T-helper 1 cell (primary cell): Measurements from ENCODE around the gene PDGFC.

Source experiments
- DNase-seq, 5 donors: peaks; one replicate each; pipeline ENCODE4 v3.0.0-alpha.2; 2012 to 2020

PDGFC gene

DNA sequence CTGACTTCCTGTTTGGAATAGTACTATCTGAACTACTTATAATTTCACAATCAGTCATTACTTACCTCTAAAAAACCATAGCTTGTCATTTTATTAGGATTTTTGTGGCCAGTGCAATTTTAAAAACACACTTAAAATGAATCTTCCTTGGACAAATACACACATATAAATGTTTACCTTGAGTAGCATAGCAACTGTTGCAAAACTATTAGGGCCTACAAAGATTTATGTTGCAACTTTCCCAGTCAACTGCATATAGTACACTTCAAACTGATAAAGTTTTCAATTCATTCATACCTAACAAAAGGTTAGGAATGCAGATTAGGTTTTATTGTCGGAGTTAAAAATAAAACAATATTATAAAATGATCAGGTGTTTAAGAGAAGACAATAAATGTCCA lies 193.0 kb downstream of the PDGFC start:
- no peak for DNase-seq

DNA sequence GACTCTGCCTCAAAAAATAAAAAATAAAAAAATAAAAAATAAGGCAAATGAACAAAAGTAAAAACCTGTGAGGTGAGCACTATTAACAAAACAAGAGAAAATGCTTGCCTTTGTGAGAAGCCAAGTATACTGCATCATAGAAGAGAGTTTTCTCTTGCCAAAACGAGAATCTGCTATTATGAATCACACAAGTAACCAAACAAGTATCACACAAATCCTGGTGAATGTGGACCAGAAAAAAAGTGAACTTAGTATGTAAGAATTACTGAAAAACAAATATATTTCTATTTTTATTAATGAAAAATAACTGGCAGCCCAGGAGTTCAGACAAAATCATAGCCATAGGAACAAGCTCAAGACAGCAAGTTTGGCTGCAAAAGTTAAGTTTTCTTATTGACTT lies 193.5 kb downstream of the PDGFC start:
- no peak for DNase-seq

DNA sequence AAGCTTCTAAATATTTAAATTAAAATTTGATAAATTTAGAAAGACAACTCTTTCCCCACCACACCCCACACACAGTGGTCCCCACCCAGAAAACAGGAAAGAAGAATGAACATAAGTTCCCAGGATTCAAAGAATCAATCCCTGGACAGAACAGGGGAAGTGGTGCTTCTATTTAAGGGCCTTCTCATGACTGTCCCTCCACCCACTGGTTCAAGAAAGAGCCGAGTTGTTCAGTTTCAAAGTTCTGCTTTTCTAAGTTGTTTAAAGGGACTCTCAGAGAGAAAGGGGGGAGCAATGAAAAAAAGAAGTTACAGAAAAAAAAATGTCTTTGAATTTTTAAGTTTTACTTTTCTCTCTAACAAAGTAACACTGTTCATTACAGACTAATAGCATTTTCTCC lies 195.8 kb downstream of the PDGFC start:
- no peak for DNase-seq

DNA sequence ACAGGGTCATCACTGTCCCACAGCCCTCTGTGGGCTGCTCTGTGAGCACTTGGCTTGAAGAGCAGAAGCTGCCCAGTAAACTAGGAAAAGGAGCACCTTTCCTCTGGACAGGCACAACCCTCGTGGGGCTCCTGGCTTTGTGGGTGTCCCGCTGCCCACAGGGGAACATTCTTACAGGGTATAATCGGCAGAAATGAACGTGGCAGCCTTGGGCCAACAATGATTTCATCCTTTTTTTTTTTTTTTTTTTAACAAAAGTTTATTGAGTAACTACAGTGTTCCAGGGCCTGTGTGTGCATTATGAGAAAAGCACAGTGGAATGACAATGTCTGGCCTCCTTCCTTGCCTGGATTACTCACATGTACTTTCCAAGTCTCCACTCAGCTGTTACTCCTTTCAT lies 197.2 kb downstream of the PDGFC start:
- no peak for DNase-seq

DNA sequence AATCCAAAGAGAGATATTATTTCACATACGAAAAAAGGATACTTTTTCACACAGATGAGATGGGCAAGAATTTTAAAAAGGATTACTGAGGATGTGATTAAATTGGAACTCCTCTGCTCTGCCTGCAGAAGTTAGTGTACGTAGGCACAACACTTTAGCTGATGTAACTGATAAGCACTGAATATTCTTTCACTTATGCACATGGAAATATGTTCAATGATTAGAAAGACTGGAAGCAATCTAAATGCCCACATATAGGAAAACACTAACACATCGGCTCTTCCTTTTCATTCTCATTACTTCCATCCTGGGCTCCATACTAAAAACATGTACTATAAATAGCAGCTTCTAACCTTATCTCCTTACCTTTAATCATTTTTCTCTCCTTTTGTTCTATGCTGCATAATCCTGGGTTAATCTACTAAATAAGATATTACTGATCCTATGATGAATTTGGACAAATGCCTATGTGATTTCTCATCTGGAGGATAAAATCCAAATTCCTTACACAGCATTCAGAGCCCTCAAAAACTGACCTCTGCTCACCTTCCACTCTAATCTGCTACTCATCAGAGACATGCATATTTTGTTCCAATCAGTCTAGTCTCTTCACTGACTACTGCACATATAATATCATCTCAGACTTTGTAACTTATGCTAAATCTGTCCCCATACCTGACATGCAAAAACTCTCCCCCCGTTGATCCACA lies 197.8 kb downstream of the PDGFC start:
- DNase-seq, result no peak

DNA sequence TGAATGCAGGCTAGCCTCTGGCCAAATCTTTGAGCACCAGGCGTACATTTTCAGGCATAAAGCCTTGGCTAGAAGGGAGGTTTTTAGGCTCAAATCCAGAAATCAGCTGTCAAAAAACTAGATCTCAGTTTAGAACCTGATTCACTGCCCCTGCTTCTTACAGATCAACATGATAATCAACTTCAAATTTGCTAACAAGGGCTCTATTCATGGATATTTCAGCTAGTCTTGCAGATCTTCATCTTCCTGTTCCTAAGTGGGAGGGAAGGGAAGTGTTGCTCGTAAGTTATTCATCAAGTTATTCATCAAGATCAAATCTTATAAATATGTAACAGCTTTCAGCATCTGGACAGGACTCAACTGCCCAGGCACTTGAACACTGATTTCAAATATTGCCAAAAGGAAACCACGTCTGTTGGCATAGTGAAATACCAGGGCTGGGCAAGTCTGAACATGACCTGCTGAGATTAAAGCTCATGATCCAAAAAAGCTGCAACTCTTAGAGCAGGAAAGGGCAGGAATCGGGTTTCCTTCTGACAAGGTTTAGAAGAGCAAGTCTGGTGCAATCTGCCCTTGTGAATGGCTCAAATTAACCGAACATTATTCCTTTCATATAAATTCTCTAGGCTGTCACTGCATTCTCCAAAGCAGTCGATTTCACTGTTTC lies 200.3 kb downstream of the PDGFC start:
- DNase-seq, result no peak

DNA sequence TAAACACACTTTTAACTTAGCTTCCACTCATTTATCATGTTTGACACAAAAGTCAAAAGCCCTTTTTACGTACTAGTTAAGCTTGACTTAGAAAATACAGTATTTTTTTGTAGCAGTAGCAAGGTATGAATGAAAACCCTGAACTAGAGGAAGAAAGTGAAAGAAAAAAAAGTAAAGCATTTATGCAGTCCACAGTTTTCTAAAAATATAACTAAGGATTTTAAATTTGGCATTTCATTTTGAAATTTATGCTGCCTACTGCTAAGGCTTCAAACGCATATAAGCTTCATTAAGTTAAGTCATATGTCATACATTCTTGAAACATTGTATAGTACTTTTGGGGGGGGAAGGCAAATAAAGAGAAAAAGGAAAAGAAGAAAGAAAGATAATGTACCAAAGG lies 201.5 kb downstream of the PDGFC start:
- no peak for DNase-seq

DNA sequence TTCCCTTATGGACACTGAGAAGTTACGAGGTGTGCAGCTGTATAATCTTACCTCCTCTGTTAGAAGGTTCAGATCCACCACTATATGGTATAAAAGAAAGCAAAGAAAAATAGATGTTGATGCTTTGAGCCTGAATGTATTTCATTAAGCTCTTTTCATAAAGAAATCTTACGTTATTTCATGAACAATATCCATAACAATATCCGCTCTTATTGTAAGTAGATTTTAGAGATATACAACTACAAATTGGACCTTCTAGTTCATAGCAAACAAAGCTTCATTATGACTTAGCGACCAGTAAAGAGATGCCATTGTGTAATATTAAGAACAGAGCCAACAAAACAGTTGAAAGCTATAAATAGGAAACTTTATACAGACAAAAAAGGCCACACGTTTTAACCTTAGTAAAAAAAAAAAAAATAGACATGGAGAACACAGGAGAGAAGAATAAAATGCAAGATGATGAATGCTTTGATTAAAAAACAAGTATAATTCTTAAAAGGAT lies 203.6 kb downstream of the PDGFC start:
- no peak for DNase-seq

DNA sequence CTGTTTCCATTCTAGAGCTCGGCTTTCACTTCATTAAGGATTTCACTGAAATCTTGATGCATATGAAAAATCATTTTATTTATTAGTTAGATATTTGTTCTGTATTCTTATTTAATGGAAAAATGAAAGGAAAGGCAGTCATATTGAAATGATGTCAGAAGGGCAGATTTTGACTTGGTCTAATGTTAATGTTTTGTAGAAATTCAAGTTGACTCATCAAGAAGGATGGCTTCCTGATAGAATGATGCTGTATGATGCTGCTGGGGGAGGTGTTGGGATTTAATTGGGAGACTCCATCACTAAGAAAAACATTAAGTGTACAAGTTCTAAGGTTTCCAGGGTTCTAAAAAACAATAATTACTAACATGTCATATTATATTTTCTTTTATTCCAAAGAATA lies 204.8 kb downstream of the PDGFC start:
- DNase-seq, result no peak

DNA sequence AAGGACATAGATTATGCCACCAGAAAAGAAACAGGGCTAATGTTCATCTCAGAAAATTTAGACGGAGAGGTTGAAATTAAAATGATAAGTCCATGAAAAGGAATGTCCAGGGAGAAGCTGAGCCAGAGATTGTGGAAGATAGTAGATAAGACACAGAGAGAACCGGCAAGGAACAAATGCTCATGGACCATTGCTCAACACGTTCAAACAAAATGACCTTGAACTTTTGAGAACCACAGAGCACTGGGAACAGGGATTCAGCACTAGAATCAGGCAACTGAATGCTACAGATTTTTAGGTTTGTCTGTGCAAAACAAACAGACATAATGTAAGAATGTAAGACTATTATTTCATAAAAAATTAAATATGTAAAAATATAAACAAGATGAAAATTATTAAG lies 206.3 kb downstream of the PDGFC start:
- no peak for DNase-seq

DNA sequence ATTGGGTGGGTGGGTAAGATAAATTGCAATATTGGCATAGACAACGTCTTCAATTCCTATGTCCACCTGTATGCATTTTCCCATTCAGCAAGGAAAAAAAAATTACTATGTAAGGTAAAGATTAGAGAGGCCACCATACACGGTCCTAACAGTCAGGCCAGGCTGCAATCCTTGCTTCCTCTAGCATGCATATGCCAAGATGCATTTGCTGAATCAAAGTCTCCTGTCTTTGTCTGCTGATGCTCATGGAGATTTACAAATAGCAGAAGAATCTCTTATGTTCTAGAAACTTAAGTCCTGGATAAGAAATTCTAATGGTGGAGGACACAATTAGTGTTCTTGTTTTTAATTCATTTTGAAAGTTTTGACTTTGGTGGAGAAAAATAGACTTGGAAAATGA lies 206.8 kb downstream of the PDGFC start:
- DNase-seq, result no peak

DNA sequence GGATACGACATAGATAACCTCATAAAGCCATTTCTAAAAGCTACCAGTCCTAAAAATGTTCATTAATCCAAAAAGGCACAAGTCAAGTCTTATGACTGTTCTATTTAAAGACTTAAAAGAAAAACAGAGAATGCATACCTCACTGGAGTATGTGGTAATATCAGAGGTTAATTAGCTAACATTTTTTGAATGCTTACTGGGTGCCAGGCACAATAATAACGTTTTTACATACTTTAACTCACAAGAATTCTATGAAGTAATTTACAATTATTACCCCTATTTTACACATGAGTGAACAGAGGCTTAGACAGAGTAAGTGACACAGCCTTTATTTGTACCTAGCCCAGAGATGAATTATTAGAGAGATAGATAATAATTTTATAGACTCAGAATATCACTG lies 207.5 kb downstream of the PDGFC start:
- DNase-seq, result no peak

DNA sequence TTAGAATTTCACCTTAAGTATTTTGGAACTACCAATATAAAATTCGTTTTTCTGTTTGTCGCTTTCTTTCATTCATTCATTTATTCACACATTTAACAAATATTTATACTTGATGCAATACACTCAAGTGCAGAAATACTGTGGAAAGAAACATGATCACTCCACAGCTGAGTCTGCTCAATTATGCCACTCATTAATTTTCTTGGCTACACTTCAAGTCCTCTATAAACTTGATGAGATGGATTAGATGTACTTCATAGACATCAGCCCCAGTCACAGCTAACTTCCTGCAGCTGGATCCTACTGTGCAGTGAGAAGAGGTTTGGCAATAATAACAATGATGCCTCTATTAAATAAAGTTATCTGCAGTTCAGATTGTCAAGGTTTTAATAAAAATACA lies 208.1 kb downstream of the PDGFC start:
- no peak for DNase-seq

DNA sequence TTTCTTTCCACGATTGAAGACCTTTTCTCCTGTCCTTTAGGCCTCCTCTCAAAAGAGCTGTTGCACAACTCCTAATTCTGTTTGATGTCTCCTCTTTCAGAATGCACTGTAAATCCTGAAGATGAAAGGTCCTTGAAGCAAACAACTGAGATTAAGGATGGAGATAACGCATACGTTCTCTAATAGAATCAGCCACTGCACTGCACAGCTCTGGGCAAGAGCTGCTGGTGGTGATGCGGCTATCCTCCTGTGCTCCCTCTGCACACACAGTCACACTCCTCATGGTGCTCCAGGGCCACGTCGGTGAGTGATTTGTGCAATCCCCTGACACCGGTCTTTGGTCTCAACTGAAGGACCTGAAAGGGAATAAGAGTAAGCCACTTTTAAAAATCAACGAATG lies 208.7 kb downstream of the PDGFC start:
- no peak for DNase-seq

DNA sequence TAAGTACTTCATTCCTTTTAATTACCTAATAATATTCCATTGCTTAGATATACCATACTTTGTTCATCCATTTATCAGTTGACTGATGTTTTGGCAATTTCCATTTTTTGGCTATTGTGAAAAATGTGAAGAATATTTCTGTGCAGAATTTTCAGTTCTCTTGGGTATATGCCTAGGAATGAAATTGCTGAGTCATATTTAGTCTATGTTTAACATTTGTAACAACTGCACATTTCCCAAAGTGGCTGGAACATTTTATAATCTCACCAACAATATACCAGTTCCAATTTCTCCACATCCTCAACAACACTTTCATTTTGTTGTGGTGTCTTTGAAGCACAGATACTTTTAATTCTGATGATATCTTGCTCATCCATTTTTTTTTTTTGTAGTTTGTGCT lies 215.5 kb downstream of the PDGFC start:
- no peak for DNase-seq

DNA sequence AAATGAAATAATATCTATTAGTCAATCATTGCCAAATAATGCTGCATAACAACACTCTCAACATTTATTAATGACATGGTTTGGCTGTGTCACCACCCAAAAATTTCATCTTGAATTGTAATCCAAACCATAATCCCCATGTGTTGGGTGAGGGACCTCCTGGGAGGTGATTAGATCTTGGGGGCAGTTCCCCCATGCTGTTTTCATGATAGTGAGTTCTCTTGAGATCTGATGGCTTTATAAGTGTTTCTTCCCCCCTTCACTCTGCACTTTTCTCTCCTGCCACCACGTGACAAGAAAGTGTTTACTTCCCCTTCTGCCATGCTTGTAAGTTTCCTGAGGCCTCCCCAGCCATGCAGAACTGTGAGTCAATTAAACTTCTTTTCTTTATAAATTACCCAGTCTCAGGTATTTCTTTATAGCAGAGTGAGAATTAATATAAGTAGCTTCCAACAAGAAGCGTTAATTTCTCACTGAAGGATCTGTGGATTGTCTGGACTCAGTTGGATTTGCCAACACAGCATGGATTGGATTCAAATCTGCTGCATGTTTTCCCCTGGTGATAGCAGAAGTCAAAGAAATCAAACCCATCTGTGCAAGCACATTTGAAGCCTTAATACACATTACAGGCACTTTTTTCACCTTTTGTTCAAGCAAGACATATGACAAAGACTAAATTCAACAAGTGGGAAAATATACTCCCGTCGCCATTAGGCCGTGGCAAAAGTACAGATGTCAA lies 216.6 kb downstream of the PDGFC start:
- DNase-seq, result no peak

DNA sequence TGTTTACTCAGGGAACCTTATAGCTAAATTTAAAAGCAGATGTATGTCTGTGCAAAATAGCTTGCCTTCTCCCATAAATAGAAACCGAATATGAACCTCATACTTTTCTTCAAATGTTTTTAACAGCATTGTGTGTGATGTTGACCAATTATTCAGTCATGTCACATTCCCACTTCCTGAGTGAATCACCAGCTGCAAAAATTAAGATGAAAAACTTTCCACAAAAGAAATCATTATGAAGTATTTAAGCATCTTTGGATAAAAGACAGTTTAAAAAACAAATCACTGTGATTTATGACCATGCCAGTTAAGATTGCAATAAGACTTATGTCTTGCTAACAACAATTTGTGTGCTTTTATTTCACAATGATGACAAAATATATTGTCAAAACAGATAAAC lies 220.1 kb downstream of the PDGFC start:
- no peak for DNase-seq

DNA sequence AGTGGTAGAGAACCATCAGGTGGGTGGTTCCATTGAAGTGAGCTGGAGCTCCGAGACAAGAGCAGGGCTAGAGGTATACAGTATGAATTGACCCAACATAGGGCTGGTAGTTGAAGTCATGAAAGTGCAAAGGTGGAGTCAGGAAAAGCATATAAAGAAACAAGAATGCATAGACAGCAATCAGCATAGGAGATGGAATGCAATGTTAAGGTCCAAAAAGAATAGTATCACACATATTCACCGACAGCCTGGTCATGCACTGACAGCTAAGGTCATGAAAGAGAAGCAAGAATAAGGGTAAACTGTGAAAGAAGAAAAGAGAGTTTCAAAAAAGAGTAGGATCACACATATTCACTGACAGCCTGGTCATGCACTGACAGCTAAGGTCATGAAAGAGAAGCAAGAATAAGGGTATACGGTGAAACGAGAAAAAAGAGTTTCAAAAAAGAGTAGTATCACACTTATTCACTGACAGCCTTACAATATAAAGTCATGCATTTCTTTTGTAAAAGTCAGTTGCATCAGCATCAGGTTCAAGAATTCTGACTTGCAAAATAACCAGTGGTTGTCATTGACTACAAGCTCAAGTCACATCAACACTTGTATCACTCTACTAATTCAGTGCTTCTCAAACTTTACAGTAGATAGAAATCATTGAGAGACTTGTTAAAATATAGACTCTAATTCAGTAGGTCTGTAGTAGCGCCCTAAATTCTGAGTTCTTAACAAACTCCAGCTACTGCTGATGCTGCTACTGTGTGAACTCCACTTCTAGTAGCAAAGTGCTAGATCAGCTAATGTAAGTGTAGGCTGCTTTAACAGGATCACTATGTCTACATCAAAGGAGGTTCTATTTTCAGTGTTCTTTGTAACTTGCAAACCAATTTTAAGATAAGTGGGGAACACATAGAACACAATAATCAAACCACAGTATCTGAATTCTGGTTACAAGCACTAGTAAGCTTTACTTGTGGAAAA lies 221.9 kb downstream of the PDGFC start:
- DNase-seq, result no peak

DNA sequence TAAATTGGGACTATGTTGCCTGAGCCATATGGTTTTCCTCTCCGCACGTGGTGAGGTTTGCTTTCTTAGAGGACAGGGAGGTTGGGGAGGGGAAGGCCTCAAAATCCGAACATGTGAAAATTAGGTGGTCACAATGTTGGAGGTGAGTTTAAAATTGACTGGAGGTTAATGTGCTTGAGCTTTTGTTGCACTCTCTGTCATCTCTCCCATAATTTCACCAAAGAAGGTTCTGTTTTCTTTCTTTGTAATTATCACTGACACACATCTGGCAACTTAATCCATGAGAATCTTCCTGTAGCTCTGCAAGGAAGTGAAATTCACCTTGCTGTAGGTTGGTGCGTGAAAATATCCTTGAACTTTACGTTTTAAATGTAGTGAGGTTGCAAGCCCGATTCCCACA lies 225.5 kb downstream of the PDGFC start:
- no peak for DNase-seq

DNA sequence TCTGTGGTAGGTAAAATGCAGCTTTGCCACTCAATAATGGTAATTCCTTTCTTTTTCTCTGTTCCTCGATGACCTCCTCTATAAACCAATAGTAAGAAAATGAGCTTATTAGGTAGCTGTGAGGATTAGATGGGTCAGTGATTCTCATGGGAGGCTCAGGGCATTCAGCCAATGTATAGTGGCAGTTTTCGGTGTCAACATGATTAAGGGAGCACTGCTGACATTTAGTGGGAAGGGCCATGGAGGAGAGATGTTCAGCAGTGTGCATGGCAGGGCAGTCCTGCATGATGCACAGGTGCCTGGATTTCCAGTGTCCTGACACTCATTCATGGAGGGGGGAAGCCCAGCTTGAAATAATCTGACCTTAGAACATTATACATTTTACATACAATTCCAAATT lies 232.8 kb downstream of the PDGFC start:
- no peak for DNase-seq

DNA sequence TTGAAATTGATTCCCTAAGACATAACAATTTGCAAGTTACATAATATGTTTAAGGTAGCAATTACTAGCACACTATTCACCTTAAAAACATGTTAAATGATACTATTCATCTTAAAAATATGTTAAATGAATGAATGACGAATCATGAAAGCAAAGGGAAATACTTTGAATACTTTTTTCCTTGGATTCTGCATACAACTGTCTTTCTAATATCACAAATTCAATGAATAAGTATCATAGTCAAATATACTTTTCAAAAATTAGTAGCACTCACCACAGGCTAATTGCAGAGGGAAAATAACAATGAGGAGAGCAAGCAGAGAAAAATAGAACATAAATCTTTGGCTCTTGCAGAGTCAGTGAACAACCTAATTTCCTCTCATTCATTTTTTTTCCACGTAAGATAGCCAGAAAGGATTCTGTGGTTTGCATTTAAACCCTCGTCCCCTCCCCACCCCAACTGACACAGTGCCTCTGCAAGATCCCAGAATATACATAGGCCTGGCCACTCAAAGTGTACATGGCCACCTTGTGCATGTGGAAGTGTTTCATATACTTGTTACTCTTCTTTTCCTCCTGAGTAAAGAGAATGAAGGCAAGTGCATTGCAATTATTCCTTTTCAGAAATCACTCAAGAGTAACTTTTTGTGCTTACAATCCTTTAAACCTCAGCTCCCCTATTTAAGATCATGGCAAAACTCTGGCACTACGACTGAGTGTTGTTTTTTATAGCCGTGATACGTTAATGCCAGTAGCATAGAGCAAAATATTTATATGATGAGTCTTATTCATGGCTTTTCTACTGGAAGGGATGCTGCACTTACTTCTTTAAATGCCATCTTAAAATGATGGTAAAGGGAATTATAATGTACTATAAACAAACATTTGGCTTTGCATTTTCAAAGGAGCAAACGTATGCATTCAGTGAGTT lies 236.4 kb downstream of the PDGFC start:
- DNase-seq, result no peak

DNA sequence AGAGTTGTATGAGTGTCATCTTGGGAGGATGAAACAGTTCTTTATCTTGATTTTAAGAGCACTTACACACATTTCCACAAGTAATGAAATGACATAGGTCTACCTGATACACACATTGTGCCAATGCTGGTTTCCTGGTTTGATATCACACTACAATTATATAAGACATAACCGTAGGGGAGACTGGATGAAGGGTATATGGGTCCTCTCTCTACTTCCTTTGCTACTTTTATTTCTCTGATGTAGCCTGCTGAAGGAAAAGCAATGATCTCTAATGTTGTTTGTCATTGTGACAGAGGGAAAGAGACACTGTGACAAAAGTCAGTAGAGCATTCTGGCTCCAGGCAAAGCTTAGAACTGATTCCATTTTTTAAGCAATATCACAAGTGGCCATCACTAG lies 238.0 kb downstream of the PDGFC start:
- DNase-seq, result no peak
